ENCODE data around the gene TRAPPC5. TPM values are rescaled to one million over a fixed set of nuclear protein-coding genes. Genes with fewer than 3 reads are reported as not detected.

The TRAPPC5 gene
- total and polyA plus RNA-seq, 10 donors = 47.2 to 159 (median 86.0) TPM

- peak; percentile 19 to 50 (median 29) for TF ChIP-seq POLR2AphosphoS5 (IDR thresholded peaks at IDR 0.05)
- no peak for TF ChIP-seq POLR2A (IDR thresholded peaks at IDR 0.05)
- TF ChIP-seq CTCF (IDR thresholded peaks at IDR 0.05 in 8 of 11, conservative IDR thresholded peaks at IDR 0.05 in 3 of 11) = peak in 1 of 11 experiments; percentile 17
- WGBS, 5 donors = 28 to 43% (median 31%) methylated on average over 12 of the region's 12 CpGs
- DNase-seq = peak; percentile 81
- peak overlapping the region in 7 of 8 donors; percentile 54 to 98 (median 81) for H3K27ac ChIP-seq
- H3K36me3 ChIP-seq = peaks cover 0 to 9% (median 7%) of the 10 kb centered on the region in 6 donors
- H3K4me1 ChIP-seq = peaks cover 6 to 81% (median 47%) of the 10 kb centered on the region in 6 donors
- H3K27me3 ChIP-seq (replicated peaks in 1 of 7) = peaks cover 0 to 51% (median 14%) of the 10 kb centered on the region in 7 donors
- intact Hi-C loops (cut with DNase I; ENCODE audit: low total_unique reads) = no loop called here
- peaks cover 0 to 5% (median 0%) of the 10 kb centered on the region in 8 donors for H3K9me3 ChIP-seq
- peak overlapping the region in 5 of 8 donors; percentile 14 to 96 (median 26) for H3K4me3 ChIP-seq
These were observed 2.8 kb upstream of the TRAPPC5 start for GRCh38 chr19:7677669-7678311.

- peak in 10 of 11 experiments; percentile 29 to 69 (median 56) for TF ChIP-seq CTCF (IDR thresholded peaks at IDR 0.05 in 8 of 11, conservative IDR thresholded peaks at IDR 0.05 in 3 of 11)
- TF ChIP-seq POLR2A (IDR thresholded peaks at IDR 0.05) = no peak
- TF ChIP-seq POLR2AphosphoS5 (IDR thresholded peaks at IDR 0.05) = peak in 1 of 3 donors; percentile 12
- Histone ChIP-seq H3K4me1 (peaks cover 6 to 95% (median 48%) of the 10 kb centered on the region in 6 donors), H3K36me3 (peaks cover 0 to 23% (median 20%) of the 10 kb centered on the region in 6 donors), H3K4me3 (peak overlapping the region in 5 of 8 donors; percentile 13 to 96 (median 26)), H3K27me3 (replicated peaks in 1 of 7) (peaks cover 0 to 47% (median 14%) of the 10 kb centered on the region in 7 donors), H3K27ac (peak overlapping the region in 7 of 8 donors; percentile 54 to 98 (median 97)), H3K9me3 (no peaks in the 10 kb centered on the region)
- intact Hi-C loops (cut with DNase I; ENCODE audit: low total_unique reads) = no loop called here
- 37 to 51% (median 42%) methylated on average over 19 to 30 of the region's 30 CpGs for WGBS, 5 donors
- peak; percentile 91 for DNase-seq
These were observed 1.5 kb upstream of the TRAPPC5 start for GRCh38 chr19:7678971-7679751.

- intact Hi-C loops (cut with DNase I; ENCODE audit: low total_unique reads) = loop anchor here (5.0 kb wide), 2 partner anchors 113 to 117 kb away; no protein-coding TSS in a partner anchor
- TF ChIP-seq CTCF (IDR thresholded peaks at IDR 0.05 in 8 of 11, conservative IDR thresholded peaks at IDR 0.05 in 3 of 11) (no peak), POLR2A (IDR thresholded peaks at IDR 0.05) (no peak), POLR2AphosphoS5 (IDR thresholded peaks at IDR 0.05) (no peak)
- H3K4me3 ChIP-seq = peak overlapping the region in 7 of 8 donors; percentile 78 to 97 (median 93)
- peaks cover 0 to 31% (median 26%) of the 10 kb centered on the region in 6 donors for H3K36me3 ChIP-seq
- H3K9me3 ChIP-seq = no peaks in the 10 kb centered on the region
- peaks cover 0 to 47% (median 14%) of the 10 kb centered on the region in 7 donors for H3K27me3 ChIP-seq (replicated peaks in 1 of 7)
- H3K27ac ChIP-seq = peak overlapping the region in 7 of 8 donors; percentile 91 to 98 (median 97)
- H3K4me1 ChIP-seq = peaks cover 6 to 88% (median 46%) of the 10 kb centered on the region in 6 donors
- peak; percentile 70 for DNase-seq
- WGBS, 5 donors = 50 to 60% (median 56%) methylated on average over 22 of the region's 22 CpGs
These were observed 645 bp upstream of the TRAPPC5 start for GRCh38 chr19:7679771-7680605.

Measured in spleen (tissue), 11 donors.